Epidermal melanocyte (primary cell): Measurements from ENCODE around the gene ATP6V0E2.

Experiments used
- DNase-seq: peaks from one replicate; pipeline ENCODE4 v3.0.0; 2011; ENCODE audit warnings: low spot score; ENCODE audit not compliant: insufficient read length

The ATP6V0E2 gene

DNA sequence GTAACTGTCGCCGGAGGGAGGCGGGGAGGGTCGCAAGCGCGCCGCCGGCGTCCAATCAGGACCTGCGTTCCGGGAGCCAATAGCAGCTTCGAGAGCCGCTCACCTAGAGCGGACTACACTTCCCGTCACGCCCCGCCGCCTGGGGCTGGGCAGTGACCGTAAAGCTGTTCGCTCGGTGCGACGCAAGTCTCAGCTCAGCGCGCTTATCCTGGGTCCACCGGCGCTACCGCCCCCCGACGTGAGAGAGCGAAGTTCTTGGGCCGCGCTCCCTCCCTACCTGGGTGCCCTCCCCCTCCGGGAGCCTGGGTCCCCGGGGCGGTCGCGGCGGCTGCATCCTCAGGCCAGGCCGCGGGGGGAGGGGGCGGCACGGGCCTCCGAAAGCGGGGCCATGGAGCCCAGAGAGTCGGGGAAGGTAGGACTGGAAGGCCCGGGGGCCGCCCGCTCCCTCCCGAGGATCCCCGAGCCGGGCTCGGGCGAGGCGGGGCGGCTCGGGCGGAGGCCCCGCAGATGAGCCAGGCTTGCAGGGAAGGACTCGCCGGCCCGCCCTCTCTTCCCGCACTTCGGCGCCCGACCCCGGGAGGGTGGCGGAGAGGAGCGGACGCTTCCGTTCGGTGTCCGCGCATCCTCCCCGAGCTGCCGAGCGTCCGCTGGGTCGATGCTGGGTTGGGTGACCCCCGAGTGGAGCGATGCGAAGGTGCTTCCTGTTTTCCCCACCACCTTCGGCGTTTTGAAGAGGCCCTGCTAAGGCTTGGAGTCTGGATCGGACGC lies 35.4 kb upstream of the ATP6V0E2 start, which contains the start of gene ZNF862:
Gene ZNF862, plus strand, starts transcription at position 152 of the 768 bp plus-strand sequence. Its CDS starts 237 bp downstream, at position 389.
- peak; percentile 99 for DNase-seq

GRCh38 chr7:149838992-149839408 lies 34.8 kb upstream of the ATP6V0E2 start:
- no peak for DNase-seq

DNA sequence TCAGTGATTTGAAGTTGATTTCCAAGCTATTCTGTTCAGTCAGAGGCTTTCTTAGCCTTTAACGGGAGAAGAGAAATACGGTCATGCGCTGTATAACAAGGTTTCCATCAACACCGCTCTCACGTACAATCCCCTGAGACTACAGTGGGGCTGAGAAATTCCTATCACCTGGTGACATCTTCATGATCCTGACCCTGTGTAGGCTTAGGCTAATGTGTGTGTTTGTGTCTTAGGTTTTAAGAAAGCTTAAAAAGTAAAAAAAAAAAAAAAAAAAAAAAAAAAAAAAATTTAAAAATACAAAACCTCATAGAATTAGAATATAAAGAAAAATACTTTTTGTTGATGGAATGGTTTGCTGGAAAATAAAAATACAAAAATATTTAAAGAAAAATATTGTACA lies 33.8 kb upstream of the ATP6V0E2 start:
- no peak for DNase-seq

DNA sequence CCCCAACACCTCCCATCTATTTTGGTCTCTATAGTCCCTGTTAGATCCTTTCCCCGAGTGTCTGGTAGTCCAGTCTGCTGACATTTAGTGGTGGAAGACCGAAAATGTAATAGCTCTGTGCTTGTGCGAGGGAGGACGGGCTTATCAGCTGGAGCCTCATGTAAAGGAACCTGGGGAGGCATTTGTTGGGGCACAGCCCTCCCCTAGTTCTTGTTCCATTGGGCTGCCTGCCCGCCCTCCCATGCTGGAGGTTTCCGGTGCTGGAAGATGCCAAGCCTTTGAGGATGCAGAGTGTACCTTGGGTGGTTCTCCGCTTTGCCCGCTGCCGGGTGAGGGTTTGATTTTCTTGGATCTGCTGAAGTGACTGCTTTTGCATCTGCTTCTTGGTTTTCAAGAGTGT lies 30.2 kb upstream of the ATP6V0E2 start:
- no peak for DNase-seq

DNA sequence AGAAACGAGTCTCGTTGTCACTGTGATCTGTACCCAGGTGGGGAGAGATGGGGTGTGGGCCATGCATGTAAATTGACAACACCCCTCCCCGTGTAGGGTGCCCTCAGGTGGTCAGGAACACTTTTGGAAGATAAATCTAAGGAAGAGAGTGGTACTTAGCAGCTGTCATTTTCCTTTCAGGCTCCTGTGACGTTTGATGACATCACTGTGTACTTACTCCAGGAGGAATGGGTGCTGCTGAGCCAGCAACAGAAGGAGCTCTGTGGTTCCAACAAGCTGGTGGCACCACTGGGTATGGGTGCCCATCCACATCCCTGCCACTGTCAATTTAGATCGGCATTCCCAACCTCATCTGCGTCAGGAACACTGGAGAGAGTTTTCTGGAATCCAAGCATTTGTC lies 29.3 kb upstream of the ATP6V0E2 start:
- DNase-seq = no peak

GRCh38 chr7:149845257-149845980 lies 28.4 kb upstream of the ATP6V0E2 start:
- DNase-seq = no peak

DNA sequence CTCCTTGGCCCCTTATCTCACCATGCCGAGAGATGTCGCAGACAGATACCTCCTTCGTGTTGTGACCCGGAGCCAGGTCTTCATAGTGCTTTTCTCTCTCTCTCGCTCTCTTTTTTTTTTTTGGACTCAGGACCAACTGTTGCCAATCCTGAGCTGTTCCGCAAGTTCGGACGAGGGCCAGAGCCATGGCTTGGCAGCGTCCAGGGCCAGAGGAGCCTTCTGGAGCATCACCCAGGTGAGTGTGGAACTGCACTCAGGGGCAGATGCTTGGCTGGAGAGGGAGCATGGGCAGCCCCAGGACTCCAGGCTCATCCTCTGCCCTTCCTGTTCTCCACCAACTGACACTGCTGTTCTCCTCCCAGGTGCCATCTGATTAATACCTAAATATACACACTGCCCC lies 27.7 kb upstream of the ATP6V0E2 start:
- no peak for DNase-seq

DNA sequence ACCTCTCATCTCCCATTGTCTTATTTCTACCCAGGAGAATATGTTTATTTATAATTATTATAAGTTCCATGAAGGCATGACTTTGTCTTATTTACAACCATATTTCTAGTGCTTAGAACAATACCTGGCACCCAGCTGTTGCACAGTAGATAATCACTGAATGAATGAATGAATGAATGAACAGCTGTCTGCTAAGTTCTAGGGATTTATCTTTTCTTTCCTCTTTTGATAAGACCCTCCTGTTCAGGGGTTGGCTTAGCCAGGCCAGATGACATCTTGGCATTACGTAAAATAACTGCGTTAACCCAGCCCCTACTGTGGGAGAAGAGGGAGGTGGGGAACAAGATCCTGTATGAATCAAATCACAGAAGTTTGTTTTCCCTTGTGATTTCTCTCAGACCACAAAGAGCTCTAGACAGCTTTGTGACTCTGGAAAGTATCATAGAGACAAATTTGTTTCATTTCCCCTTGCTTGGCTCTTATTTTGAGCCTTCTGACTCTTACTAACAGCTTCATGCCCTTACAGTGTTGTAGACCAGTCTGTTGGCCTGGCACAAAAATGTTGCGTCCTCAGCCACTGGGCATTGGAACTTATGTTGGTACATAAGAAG lies 27.2 kb upstream of the ATP6V0E2 start:
- DNase-seq = no peak

- no peak for DNase-seq
Measured at GRCh38 chr7:149849174-149849573, 24.6 kb upstream of the ATP6V0E2 start.

- DNase-seq = no peak
Measured at GRCh38 chr7:149850007-149850594, 23.7 kb upstream of the ATP6V0E2 start.

DNA sequence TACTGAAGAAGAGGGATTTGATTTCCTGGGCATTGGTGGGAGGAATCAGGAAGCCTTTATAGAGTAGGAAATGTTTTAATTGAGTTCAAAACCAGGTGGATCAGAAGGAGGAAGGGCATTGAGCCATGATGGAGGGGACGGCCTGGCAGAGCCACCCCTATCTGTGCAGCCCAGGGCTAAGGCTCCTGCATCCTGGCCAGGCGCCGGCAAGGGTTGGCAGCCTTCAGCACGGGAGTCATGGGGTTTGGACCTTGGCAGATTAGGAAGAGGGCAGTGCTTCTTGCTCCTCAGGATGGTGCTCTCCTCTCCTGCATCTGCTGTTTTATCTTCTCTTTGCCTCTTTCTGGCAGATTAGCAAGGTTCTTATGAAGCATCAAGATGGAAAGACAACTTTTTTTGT lies 23.1 kb upstream of the ATP6V0E2 start:
- no peak for DNase-seq

- DNase-seq = no peak
Measured at GRCh38 chr7:149851449-149851848, 22.3 kb upstream of the ATP6V0E2 start.

GRCh38 chr7:149853157-149853556 lies 20.6 kb upstream of the ATP6V0E2 start:
- DNase-seq = no peak

GRCh38 chr7:149854611-149855360 lies 19.0 kb upstream of the ATP6V0E2 start:
- peak; percentile 57 for DNase-seq

DNA sequence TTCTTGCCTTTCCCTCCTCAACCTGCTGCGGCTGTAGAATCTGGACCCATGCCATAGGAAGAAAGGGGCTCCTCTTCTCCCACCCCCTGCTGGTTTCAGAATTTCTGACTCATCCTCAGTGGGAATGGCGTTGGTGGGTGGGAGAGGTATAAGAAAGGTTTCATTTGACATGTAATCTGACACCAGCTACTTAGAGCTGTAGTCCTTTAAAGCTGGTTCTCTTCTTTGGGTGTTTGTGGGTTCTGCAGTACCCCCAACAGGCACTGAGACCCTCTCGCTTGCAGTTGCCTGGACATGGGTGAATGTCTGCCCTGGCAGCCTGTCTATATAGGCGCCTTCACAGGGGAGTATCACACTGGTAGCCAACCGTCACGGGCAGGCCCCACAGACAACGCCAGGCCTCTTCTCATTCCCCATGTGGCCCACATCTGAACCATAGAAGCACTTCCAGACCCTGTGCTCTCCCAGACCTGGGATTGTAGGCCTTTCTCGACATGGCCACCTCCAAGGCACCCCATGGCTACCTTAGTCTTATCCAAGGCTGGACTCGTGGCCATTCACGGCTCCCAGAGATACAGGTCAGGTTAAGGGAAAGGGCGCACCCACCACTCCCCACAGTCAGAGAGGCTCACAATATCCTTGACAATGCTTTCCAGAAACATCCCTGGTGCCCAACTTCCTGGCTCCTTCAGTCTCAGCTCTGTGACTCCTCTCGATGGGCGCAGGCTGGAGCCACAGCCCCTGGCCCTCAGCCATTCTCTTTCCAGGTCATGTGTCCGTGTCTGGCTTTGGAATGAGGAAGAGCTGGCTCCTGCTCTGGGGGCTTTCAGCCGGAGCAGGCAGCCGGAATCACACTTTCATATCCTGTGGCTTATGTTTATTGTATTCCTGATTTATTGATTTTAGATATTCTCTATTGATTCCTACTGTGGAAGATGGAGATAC lies 18.1 kb upstream of the ATP6V0E2 start:
- DNase-seq = no peak

- DNase-seq = no peak
Measured at GRCh38 chr7:149856583-149856982, 17.2 kb upstream of the ATP6V0E2 start.

GRCh38 chr7:149859369-149859768 lies 14.4 kb upstream of the ATP6V0E2 start:
- no peak for DNase-seq

- DNase-seq = no peak
Measured at GRCh38 chr7:149859876-149860275, 13.9 kb upstream of the ATP6V0E2 start.

DNA sequence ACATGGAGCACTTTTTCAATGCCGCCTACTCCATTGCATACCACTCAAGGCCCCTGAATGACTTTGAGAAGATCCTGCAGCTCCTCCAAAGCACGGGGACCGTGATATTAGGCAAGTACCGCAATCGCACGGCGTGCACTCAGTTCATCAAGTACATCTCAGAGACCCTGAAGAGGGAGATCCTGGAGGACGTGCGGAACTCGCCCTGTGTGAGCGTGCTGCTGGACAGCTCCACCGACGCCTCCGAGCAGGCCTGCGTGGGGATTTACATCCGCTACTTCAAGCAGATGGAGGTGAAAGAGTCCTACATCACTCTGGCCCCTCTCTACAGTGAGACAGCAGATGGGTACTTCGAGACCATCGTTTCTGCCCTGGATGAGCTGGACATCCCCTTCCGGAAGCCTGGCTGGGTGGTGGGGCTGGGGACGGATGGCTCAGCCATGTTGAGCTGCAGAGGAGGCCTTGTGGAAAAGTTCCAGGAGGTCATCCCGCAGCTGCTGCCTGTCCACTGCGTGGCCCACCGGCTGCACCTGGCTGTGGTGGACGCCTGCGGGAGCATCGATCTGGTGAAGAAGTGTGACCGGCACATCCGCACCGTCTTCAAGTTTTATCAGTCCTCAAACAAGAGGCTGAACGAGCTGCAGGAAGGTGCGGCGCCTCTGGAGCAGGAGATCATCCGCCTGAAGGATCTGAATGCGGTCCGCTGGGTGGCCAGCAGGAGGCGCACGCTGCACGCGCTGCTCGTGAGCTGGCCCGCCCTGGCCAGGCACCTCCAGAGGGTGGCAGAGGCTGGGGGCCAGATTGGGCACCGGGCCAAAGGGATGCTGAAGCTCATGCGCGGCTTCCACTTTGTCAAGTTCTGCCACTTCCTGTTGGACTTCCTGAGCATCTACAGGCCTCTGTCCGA lies 12.7 kb upstream of the ATP6V0E2 start:
- no peak for DNase-seq
